ENCODE measurements around the gene EPHB1. TPM values are rescaled to one million over a fixed set of nuclear protein-coding genes. Genes with fewer than 3 reads are reported as not detected.

EPHB1 gene
- total RNA-seq, 1 donor from 2014 or later: 0.72 TPM

- DNase-seq (ENCODE audit: low spot score): no peak
Measured at GRCh38 chr3:135155791-135156190, 360.7 kb downstream of the EPHB1 start.

- DNase-seq (ENCODE audit: low spot score): no peak
Measured at GRCh38 chr3:135157045-135157740, 362.1 kb downstream of the EPHB1 start.

GRCh38 chr3:135158520-135158919 lies 363.5 kb downstream of the EPHB1 start:
- DNase-seq (ENCODE audit: low spot score): no peak

- no peak for DNase-seq (ENCODE audit: low spot score)
Measured at GRCh38 chr3:135159681-135160247, 364.7 kb downstream of the EPHB1 start.

- DNase-seq (ENCODE audit: low spot score): no peak
Measured at GRCh38 chr3:135161425-135161824, 366.4 kb downstream of the EPHB1 start.

GRCh38 chr3:135163701-135164100 lies 368.6 kb downstream of the EPHB1 start:
- no peak for DNase-seq (ENCODE audit: low spot score)

- DNase-seq (ENCODE audit: low spot score): no peak
Measured at GRCh38 chr3:135165260-135165659, 370.2 kb downstream of the EPHB1 start.

- DNase-seq (ENCODE audit: low spot score): no peak
Measured at GRCh38 chr3:135166266-135166825, 371.3 kb downstream of the EPHB1 start.

- DNase-seq (ENCODE audit: low spot score): no peak
Measured at GRCh38 chr3:135168822-135169221, 373.8 kb downstream of the EPHB1 start.

GRCh38 chr3:135169651-135170050 lies 374.6 kb downstream of the EPHB1 start:
- peak; percentile 53 for DNase-seq (ENCODE audit: low spot score)

GRCh38 chr3:135170732-135171131 lies 375.7 kb downstream of the EPHB1 start:
- no peak for DNase-seq (ENCODE audit: low spot score)

- no peak for DNase-seq (ENCODE audit: low spot score)
Measured at GRCh38 chr3:135172191-135172869, 377.3 kb downstream of the EPHB1 start.

- DNase-seq (ENCODE audit: low spot score): no peak
Measured at GRCh38 chr3:135175728-135176277, 380.7 kb downstream of the EPHB1 start.

- DNase-seq (ENCODE audit: low spot score): no peak
Measured at GRCh38 chr3:135176881-135177280, 381.8 kb downstream of the EPHB1 start.

GRCh38 chr3:135178566-135178965 lies 383.5 kb downstream of the EPHB1 start:
- DNase-seq (ENCODE audit: low spot score): no peak

GRCh38 chr3:135181408-135181807 lies 386.3 kb downstream of the EPHB1 start:
- DNase-seq (ENCODE audit: low spot score): no peak

- DNase-seq (ENCODE audit: low spot score): no peak
Measured at GRCh38 chr3:135182364-135182998, 387.4 kb downstream of the EPHB1 start.

GRCh38 chr3:135190658-135191057 lies 395.6 kb downstream of the EPHB1 start:
- no peak for DNase-seq (ENCODE audit: low spot score)

- DNase-seq (ENCODE audit: low spot score): peak; percentile 16
Measured at GRCh38 chr3:135191708-135192107, 396.6 kb downstream of the EPHB1 start.

GRCh38 chr3:135192929-135193328 lies 397.9 kb downstream of the EPHB1 start:
- DNase-seq (ENCODE audit: low spot score): no peak

GRCh38 chr3:135197246-135197645 lies 402.2 kb downstream of the EPHB1 start:
- no peak for DNase-seq (ENCODE audit: low spot score)

- DNase-seq (ENCODE audit: low spot score): no peak
Measured at GRCh38 chr3:135197856-135198255, 402.8 kb downstream of the EPHB1 start.
